Measurements from ENCODE around the gene DYNC2LI1.

Gene DYNC2LI1

GRCh38 chr2:43738257-43738656 lies 35.6 kb upstream of the DYNC2LI1 start:
- Histone ChIP-seq H3K4me1 (ENCODE audit: control insufficient read depth, insufficient read depth, low read length) (no peaks in the 10 kb centered on the region), H3K36me3 (ENCODE audit: control insufficient read depth in 2 of 2, insufficient read depth in 1 of 2, low read length in 2 of 2) (peaks cover 3 to 4% of the 10 kb centered on the region in 2 experiments), H3K4me3 (ENCODE audit: low read depth, low read length) (no peak overlapping the region), H3K27ac (ENCODE audit: extremely low read depth, low read depth, low read length) (no peak overlapping the region), H3K9me3 (ENCODE audit: control insufficient read depth, insufficient read depth, low read depth, low read length) (no peaks in the 10 kb centered on the region)
- CTCF ChIA-PET: interaction anchor here (0.5 kb wide), 1 partner anchor 108 kb away, joined by 4 read pairs; no protein-coding TSS in a partner anchor
- TF ChIP-seq WT1 (tag by site-specific recombination; IDR thresholded peaks at IDR 0.05) (no peak), ZNF24 (tag by site-specific recombination; IDR thresholded peaks at IDR 0.05) (no peak), KLF8 (tag by site-specific recombination; IDR thresholded peaks at IDR 0.05) (no peak), ZSCAN18 (tag by site-specific recombination; IDR thresholded peaks at IDR 0.05) (no peak), ZNF341 (tag by site-specific recombination; IDR thresholded peaks at IDR 0.05; ENCODE audit: low read depth) (no peak), ZNF391 (tag by site-specific recombination; IDR thresholded peaks at IDR 0.05; ENCODE audit: borderline replicate concordance, low read depth) (no peak), BCL11B (tag by site-specific recombination; IDR thresholded peaks at IDR 0.05; ENCODE audit: low read depth) (no peak), ZNF600 (tag by site-specific recombination; IDR thresholded peaks at IDR 0.05) (no peak), CTCF (tag by site-specific recombination; IDR thresholded peaks at IDR 0.05) (no peak), ZNF776 (tag by site-specific recombination; IDR thresholded peaks at IDR 0.05; ENCODE audit: borderline replicate concordance) (no peak), ZNF670 (tag by site-specific recombination; IDR thresholded peaks at IDR 0.05; ENCODE audit: low read depth) (no peak), ZNF510 (tag by site-specific recombination; IDR thresholded peaks at IDR 0.05; ENCODE audit: insufficient replicate concordance) (no peak)
- POLR2A ChIA-PET: no interaction called here

GRCh38 chr2:43743706-43744105 lies 30.1 kb upstream of the DYNC2LI1 start:
- no peak overlapping the region for H3K4me3 ChIP-seq (ENCODE audit: low read depth, low read length)
- no peaks in the 10 kb centered on the region for H3K9me3 ChIP-seq (ENCODE audit: control insufficient read depth, insufficient read depth, low read depth, low read length)
- peaks cover 7 to 10% of the 10 kb centered on the region in 2 experiments for H3K36me3 ChIP-seq (ENCODE audit: control insufficient read depth in 2 of 2, insufficient read depth in 1 of 2, low read length in 2 of 2)
- ChIA-PET POLR2A (no interaction called here), CTCF (interaction anchor here (0.5 to 0.8 kb wide), 4 partner anchors 9 to 879 kb away, joined by 3 to 5 read pairs (median 4); no protein-coding TSS in a partner anchor)
- H3K4me1 ChIP-seq (ENCODE audit: control insufficient read depth, insufficient read depth, low read length): no peaks in the 10 kb centered on the region
- no peak overlapping the region for H3K27ac ChIP-seq (ENCODE audit: extremely low read depth, low read depth, low read length)
- TF ChIP-seq HIC1 (tag by site-specific recombination; IDR thresholded peaks at IDR 0.05) (no peak), KLF17 (tag by site-specific recombination; IDR thresholded peaks at IDR 0.05) (no peak), EGR2 (tag by site-specific recombination; IDR thresholded peaks at IDR 0.05; ENCODE audit: low read depth) (no peak), ZNF302 (tag by site-specific recombination; IDR thresholded peaks at IDR 0.05; ENCODE audit: low read depth) (no peak), HOXC10 (CRISPR knock-in tag; IDR thresholded peaks at IDR 0.05) (no peak), PRDM2 (tag by site-specific recombination; IDR thresholded peaks at IDR 0.05; ENCODE audit: borderline replicate concordance) (no peak), ZNF707 (tag by site-specific recombination; IDR thresholded peaks at IDR 0.05) (no peak), ZNF600 (tag by site-specific recombination; IDR thresholded peaks at IDR 0.05) (no peak), ZNF449 (tag by site-specific recombination; IDR thresholded peaks at IDR 0.05) (no peak), ZNF660 (tag by site-specific recombination; IDR thresholded peaks at IDR 0.05) (no peak), KLF8 (tag by site-specific recombination; IDR thresholded peaks at IDR 0.05) (no peak)

Data from HEK293 (cell line).